ENCODE results near the gene KRTCAP3. TPM values are rescaled to one million over a fixed set of nuclear protein-coding genes. Genes with fewer than 3 reads are reported as not detected.

The KRTCAP3 gene
- total and polyA plus RNA-seq, 2 of the 4 experiments (the other 2 are of a cell fraction): 1.5 TPM; not detected in 1

DNA sequence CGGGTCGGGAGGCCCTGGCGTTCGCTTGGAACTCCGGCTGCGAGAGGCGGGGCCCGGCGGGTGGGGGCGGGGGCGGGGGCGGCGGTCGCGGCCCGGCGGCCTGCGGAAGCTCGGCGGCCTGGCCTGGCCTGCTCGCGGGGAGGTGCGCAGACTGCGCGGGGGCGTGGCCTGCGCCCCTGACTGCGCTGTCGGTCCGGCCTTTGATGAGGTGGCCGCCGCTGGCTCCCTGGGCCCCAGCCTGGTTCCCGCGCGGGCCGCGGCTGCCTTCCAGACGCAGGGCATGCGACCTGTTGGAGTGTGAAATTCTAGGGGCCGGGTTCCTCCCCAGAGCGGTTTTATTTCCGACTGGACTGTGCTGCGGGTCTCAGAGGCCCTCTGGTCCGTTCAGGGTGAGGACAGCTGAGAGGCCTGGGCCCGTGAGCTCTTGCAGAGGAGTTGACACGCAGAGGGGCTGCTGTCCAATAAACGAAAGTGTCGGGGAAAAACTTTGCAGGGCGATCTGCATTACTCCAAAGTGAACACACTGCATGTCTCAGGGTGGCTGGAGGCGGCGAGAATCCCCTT, 13.1 kb upstream of the KRTCAP3 start:
- Histone ChIP-seq H3K9me1 (ENCODE audit: insufficient read depth, low read length) (0 out of 2 replicates have a peak, but pooled peaks cover 3% of the 10 kb centered on the region), H4K91ac (ENCODE audit: insufficient read depth, low read depth, low read length) (peak overlapping the region; percentile 58), H3K9ac (ENCODE audit: low read depth, low read length) (peak overlapping the region; percentile 86), H3K27me3 (ENCODE audit: control insufficient read depth, insufficient read depth, low read length) (no peaks in the 10 kb centered on the region), H3K27ac (ENCODE audit: insufficient read depth, low read length) (peak overlapping the region; percentile 81), H4K8ac (ENCODE audit: low read depth in 2 of 2, low read length in 2 of 2) (peak overlapping the region in 1 of 2 experiments; percentile 58; a peak in 2 of 4 replicates), H3K14ac (replicated peaks; ENCODE audit: low read depth, low read length) (peak overlapping the region; percentile 97), H2AFZ (replicated peaks; ENCODE audit: low read length, poor library complexity) (peak overlapping the region; percentile 91), H3K23ac (ENCODE audit: low read depth, low read length) (peak overlapping the region; percentile 92), H3K36me3 (ENCODE audit: control insufficient read depth, insufficient read depth, low read length) (peaks cover 9% of the 10 kb centered on the region), H3K79me1 (ENCODE audit: low read depth in 1 of 2, low read length in 2 of 2) (peaks cover 6 to 42% of the 10 kb centered on the region in 2 experiments), H3K4me1 (ENCODE audit: control insufficient read depth, insufficient read depth, low read length) (peaks cover 8% of the 10 kb centered on the region), H4K5ac (ENCODE audit: low read depth, low read length) (no peak overlapping the region), H3K4me3 (ENCODE audit: insufficient read depth, low read depth, low read length) (peak overlapping the region; percentile 81), H3K4me2 (ENCODE audit: low read depth, low read length) (peak overlapping the region; percentile 84), H3K56ac (ENCODE audit: extremely low read depth, insufficient read depth, low read length) (peak overlapping the region; percentile 86), H4K20me1 (ENCODE audit: insufficient read depth, low read length) (peaks cover 45% of the 10 kb centered on the region), H2AK5ac (ENCODE audit: low read depth, low read length) (peak overlapping the region; percentile 43; the same call in 1 of the 2 replicates), H2AK9ac (replicated peaks; ENCODE audit: low read depth, low read length, poor library complexity) (peak overlapping the region; percentile 98), H3K9me3 (ENCODE audit: control insufficient read depth, insufficient read depth, low read length) (no peaks in the 10 kb centered on the region), H3K4ac (ENCODE audit: low read depth, low read length) (peak overlapping the region; percentile 85), H2BK120ac (ENCODE audit: low read depth, low read length) (peak overlapping the region; percentile 56; the same call in 1 of the 2 replicates), H2BK15ac (ENCODE audit: low read depth, low read length) (no peak overlapping the region), H3K18ac (ENCODE audit: low read depth, low read length) (no peak overlapping the region; the same call in 1 of the 2 replicates), H2BK5ac (ENCODE audit: low read depth, low read length, poor library complexity, severe bottlenecking) (peak overlapping the region; percentile 79), H2BK20ac (ENCODE audit: low read depth, low read length) (no peak overlapping the region)
- dilution Hi-C loops (cut with HindIII; ENCODE audit: low sequenced_read_pairs, unreplicated experiment) (no loop called here), in situ Hi-C loops (cut with MboI; ENCODE audit: low sequenced_read_pairs) (no loop called here), intact Hi-C loops (cut with micrococcal nuclease) (loop anchor here (1.0 kb wide), 1 partner anchor 20 kb away; the partner anchor contains the start of gene PPM1G)
- no TSS peak for BruUV-seq (replicated peaks)
- TF ChIP-seq CHD1 (IDR thresholded peaks at IDR 0.05; ENCODE audit: low read depth, low read length): no peak
- 0 out of 2 replicates have a peak, but pooled peaks have one; percentile 56 for TF ChIP-seq BHLHE40 (IDR thresholded peaks at IDR 0.05; ENCODE audit: low read depth, low read length)
- TF ChIP-seq MAFK (IDR thresholded peaks at IDR 0.05; ENCODE audit: low read depth, low read length): no peak
- no peak for TF ChIP-seq POLR2A (IDR thresholded peaks at IDR 0.05; ENCODE audit: low read depth, low read length)
- peak; percentile 71; the same call in 1 of the 2 replicates for TF ChIP-seq MXI1 (IDR thresholded peaks at IDR 0.05; ENCODE audit: borderline replicate concordance, low read depth, low read length)
- DNase-seq (peak; percentile 82), ATAC-seq (ENCODE audit: low read depth) (peak; percentile 85)
- POLR2A ChIA-PET (ENCODE audit: unreplicated experiment): interaction anchor here (0.9 kb wide), 1 partner anchor 52 kb away, joined by 4 read pairs; no protein-coding TSS in a partner anchor
- CTCF ChIA-PET: interaction anchor here (0.6 to 1.2 kb wide), 2 partner anchors 21 to 25 kb away, joined by 3 read pairs; no protein-coding TSS in a partner anchor
- WGBS, 2 experiments (ENCODE audit: extremely low coverage in 2 of 2, insufficient read length in 1 of 2): 0% methylated on average over 5 of the region's 51 CpGs; no CpG with 5 or more reads in 1 of the 2 experiments

Data from IMR-90 (cell line).